A549 (cell line): ENCODE results near the gene PXT1. TPM values are rescaled to one million over a fixed set of nuclear protein-coding genes. Genes with fewer than 3 reads are reported as not detected.
A peak's percentile ranks its signal among the peaks of the same experiment; 100 is the strongest.
"Not testable (repeated sequence)": the region's sequence is repeated elsewhere in the genome, so short reads cannot be mapped to it uniquely, and the experiment has no call there.

Experiments used
- ATAC-seq, 2 experiments: fragments of 200-7000 bp in 1 of 2; fragments of >200 bp in 1 of 2; cut with Nextera tagmentation in 1 of 2; cut with Tn5 transposase in 1 of 2; 3 replicates each; pipeline versions ENCODE4 v1.8.0 to v1.9.1; 2018 to 2020; ENCODE audit warnings: mild to moderate bottlenecking in 1 of 2, moderate library complexity in 1 of 2
- CTCF ChIA-PET: fragments of 300-600 bp; sonication (Branson Sonifier 250); formaldehyde crosslinking; extraction: SDS; loops from one replicate; lab custom pipeline; 2021; ENCODE audit warnings: antibody characterized with exemption, inconsistent platforms; lab: Yijun Ruan, JAX
- POLR2A ChIA-PET: fragments of 350-600 bp; formaldehyde crosslinking; extraction: SDS; loops from one replicate; lab custom pipeline; 2021; ENCODE audit warnings: antibody characterized with exemption, inconsistent platforms; lab: Yijun Ruan, JAX
- DNase-seq, 2 experiments: peaks; one replicate each; pipeline versions ENCODE4 v3.0.0 to v3.0.0-alpha.2; 2011 to 2016; ENCODE audit warnings: low read depth in 1 of 2, low spot score in 1 of 2
- FAIRE-seq: peaks from 2 replicates; lab custom pipeline; 2011; peaks lifted over from hg19 to GRCh38; lab: Jason Lieb, UNC
- H3K27ac ChIP-seq, 2 experiments: fragments of >200 bp; sonication (Bioruptor Twin); formaldehyde crosslinking; 3 replicates each; pipeline ENCODE4 v1.5.1; 2016 to 2017
- H3K4me1 ChIP-seq: fragments of >200 bp; sonication (Bioruptor Twin); formaldehyde crosslinking; 3 replicates; pipeline ENCODE4 v1.6.1; 2016
- H3K4me2 ChIP-seq: fragments of >200 bp; sonication (Bioruptor Twin); formaldehyde crosslinking; 3 replicates; pipeline ENCODE4 v1.6.1; 2016
- H3K4me3 ChIP-seq: fragments of >200 bp; sonication (Bioruptor Twin); formaldehyde crosslinking; 3 replicates; pipeline ENCODE4 v1.5.1; 2016
- H3K9me3 ChIP-seq: fragments of >200 bp; sonication (Bioruptor Twin); formaldehyde crosslinking; 3 replicates; pipeline ENCODE4 v1.6.1; 2016
- ESRRA ChIP-seq: fragments of 150-350 bp; IDR thresholded peaks from 2 replicates; pipeline ENCODE4 v1.6.1; 2014; ENCODE audit warnings: mild to moderate bottlenecking, low read length, borderline replicate concordance
- MAFK ChIP-seq: fragments of 450-650 bp; IDR thresholded peaks from 2 replicates; pipeline ENCODE4 v1.6.1; 2014; ENCODE audit not compliant: partially characterized antibody
- NFE2L2 ChIP-seq: fragments of 150-350 bp; conservative IDR thresholded peaks from 2 replicates; pipeline ENCODE4 v1.6.1; 2014; ENCODE audit warnings: low read length
- RAD21 ChIP-seq, 2 experiments: fragments of >200 bp in 1 of 2; sonication (Bioruptor Twin) in 1 of 2; formaldehyde crosslinking in 1 of 2; IDR thresholded peaks in 1 of 2; conservative IDR thresholded peaks in 1 of 2; 2 replicates in 1 of 2; 3 replicates in 1 of 2; pipeline ENCODE4 v1.6.1; 2012 to 2018; ENCODE audit warnings: inconsistent platforms in 1 of 2
- SREBF2 ChIP-seq: fragments of 450-650 bp; IDR thresholded peaks from 2 replicates; pipeline ENCODE4 v1.6.1; 2014; ENCODE audit warnings: mild to moderate bottlenecking, moderate library complexity
- USF2 ChIP-seq: fragments of 450-650 bp; IDR thresholded peaks from 2 replicates; pipeline ENCODE4 v1.6.1; 2014; ENCODE audit warnings: antibody characterized with exemption
- ZFP36 ChIP-seq: fragments of 450-650 bp; IDR thresholded peaks from 2 replicates; pipeline ENCODE4 v1.6.1; 2014; ENCODE audit warnings: borderline replicate concordance; ENCODE audit not compliant: partially characterized antibody
- WGBS: methylation state at CpG from one replicate; pipeline ENCODE4 v1.1.6; 2017; ENCODE audit errors: missing lambda C conversion rate; 5-methylcytosine and 5-hydroxymethylcytosine counted together
- polyA plus RNA-seq, 4 experiments: library from polyadenylated mRNA; depleted of rRNA in 3 of 4; stranded (reverse); fragments of >200 nt; fragmentation: RNase III in 1 of 4; extraction: RNeasy Plus Mini Kit Qiagen cat#74134 plus additional on column Dnase treatment in 1 of 4; gene quantifications; 2 replicates in 3 of 4; 3 replicates in 1 of 4; pipeline ENCODE4 v1.2.3, GENCODE V29; 2011 to 2017
- TF ChIP-seq, protein P1 (sequence below): IDR thresholded peaks from 2 replicates; pipeline ENCODE4 v1.6.1; 2012
- TF ChIP-seq, protein P2 (sequence below): fragments of >200 bp; sonication (Bioruptor Twin); formaldehyde crosslinking; IDR thresholded peaks from 3 replicates; pipeline ENCODE4 v1.5.1; 2016

Gene PXT1
- polyA plus RNA-seq, 2 of the 4 experiments (the other 2 are of a cell fraction), result not detected

DNA sequence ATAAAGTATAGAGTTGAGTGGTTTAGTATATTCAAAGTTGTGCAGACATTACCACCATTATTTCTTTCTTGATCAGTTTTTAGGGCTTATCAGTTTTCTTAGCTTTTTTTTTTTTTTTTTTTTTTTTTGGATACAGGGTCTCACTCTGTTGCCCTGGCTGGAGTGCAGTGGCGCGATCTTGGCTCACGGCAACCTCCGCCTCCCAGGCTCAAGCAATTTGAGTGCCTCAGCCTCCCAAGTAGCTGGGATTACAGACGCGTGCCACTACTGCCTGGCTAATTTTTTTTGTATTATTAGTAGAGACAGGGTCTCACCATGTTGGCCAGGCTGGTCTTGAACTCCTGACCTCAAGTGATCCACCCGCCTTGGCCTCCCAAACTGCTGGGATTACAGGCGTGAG lies 10.2 kb upstream of the PXT1 start:
- H3K27ac ChIP-seq, H3K4me3 ChIP-seq, POLR2A ChIA-PET, H3K4me2 ChIP-seq, H3K4me1 ChIP-seq, DNase-seq, FAIRE-seq, H3K9me3 ChIP-seq, ATAC-seq: not testable (repeated sequence)
- CTCF ChIA-PET, result interaction anchor here (1.4 kb wide), 1 partner anchor 30 kb away, joined by 6 read pairs; no protein-coding TSS in a partner anchor
- 91% methylated on average over 2 of the region's 8 CpGs for WGBS

GRCh38 chr6:36449173-36449572 lies 6.5 kb upstream of the PXT1 start:
- 93% methylated on average over 10 of the region's 10 CpGs for WGBS
- DNase-seq, H3K4me3 ChIP-seq, POLR2A ChIA-PET, H3K4me2 ChIP-seq, H3K27ac ChIP-seq, H3K9me3 ChIP-seq, ATAC-seq, FAIRE-seq: not testable (repeated sequence)
- CTCF ChIA-PET, result interaction anchor here (1.1 kb wide), 1 partner anchor 26 kb away, joined by 3 read pairs; no protein-coding TSS in a partner anchor
- TF ChIP-seq MAFK, result peak; percentile 83
- peaks cover 14% of the 10 kb centered on the region for H3K4me1 ChIP-seq

DNA sequence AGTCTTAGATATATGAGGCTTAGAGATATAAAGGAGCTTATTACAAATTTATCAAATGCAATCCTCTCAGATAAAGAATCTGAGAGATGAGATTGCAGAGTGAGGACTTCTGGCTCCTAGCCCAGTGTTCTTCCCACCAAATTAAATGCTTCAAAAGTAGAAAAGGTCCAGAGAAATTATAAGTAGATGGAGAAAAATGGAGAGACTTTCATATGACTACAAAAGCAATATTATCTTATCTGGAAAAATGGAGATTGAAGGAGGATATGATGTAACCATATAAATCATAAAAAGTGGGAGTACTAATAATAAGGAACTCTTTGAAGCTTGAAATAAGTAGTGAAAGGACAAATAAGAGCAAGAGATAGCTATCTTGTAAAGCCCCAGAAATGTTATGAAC lies 3.0 kb upstream of the PXT1 start:
- ATAC-seq (no peak), DNase-seq (no peak), FAIRE-seq (no peak)
- ChIA-PET POLR2A (no interaction called here), CTCF (interaction anchor here (0.7 to 1.7 kb wide), 3 partner anchors 17 to 143 kb away, joined by 3 read pairs; no protein-coding TSS in a partner anchor)
- no peak for TF ChIP-seq ZFP36
- TF ChIP-seq, protein P1, sequence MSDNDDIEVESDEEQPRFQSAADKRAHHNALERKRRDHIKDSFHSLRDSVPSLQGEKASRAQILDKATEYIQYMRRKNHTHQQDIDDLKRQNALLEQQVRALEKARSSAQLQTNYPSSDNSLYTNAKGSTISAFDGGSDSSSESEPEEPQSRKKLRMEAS, result no peak
- Histone ChIP-seq H3K4me2 (0 out of 3 replicates have a peak overlapping the region, but pooled peaks have one; percentile 92), H3K4me1 (peaks cover 29% of the 10 kb centered on the region), H3K4me3 (no peak overlapping the region), H3K27ac (no peak overlapping the region), H3K9me3 (0 out of 3 replicates have a peak, but pooled peaks cover 3% of the 10 kb centered on the region)

DNA sequence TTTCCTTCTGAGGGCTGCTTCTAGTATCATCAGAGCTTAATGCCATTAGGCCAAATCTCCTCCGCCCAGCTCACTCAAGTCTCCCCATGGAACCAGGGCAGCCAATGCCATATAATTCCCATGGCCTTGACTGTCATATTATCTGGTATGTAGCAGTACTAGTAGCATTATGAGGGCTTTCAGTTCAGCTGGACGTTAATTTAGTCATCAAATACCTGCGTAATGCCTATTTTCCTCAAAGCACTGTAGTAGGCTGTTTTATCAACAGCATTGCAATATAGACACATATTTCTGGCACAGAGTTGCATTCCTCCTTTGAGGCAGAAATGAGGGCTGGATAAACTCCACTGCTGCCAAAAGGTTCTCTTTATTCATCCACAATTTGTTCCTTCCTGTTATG lies 1.8 kb upstream of the PXT1 start:
- FAIRE-seq (no peak), DNase-seq (no peak), ATAC-seq (no peak)
- 0 out of 3 replicates have a peak, but pooled peaks cover 3% of the 10 kb centered on the region for H3K9me3 ChIP-seq
- H3K4me2 ChIP-seq, result peak overlapping the region; percentile 92
- 78% methylated on average over 3 of the region's 3 CpGs for WGBS
- peak overlapping the region in 1 of 2 experiments; percentile 99; a peak in 3 of 6 replicates for H3K27ac ChIP-seq
- ChIA-PET CTCF (interaction anchor here (0.6 to 1.7 kb wide), 4 partner anchors 11 to 34 kb away, joined by 3 to 4 read pairs (median 4); no protein-coding TSS in a partner anchor), POLR2A (no interaction called here)
- TF ChIP-seq ESRRA (no peak), MAFK (no peak), USF2 (no peak), NFE2L2 (no peak)
- H3K4me1 ChIP-seq, result peaks cover 41% of the 10 kb centered on the region
- H3K4me3 ChIP-seq, result peak overlapping the region; percentile 84

DNA sequence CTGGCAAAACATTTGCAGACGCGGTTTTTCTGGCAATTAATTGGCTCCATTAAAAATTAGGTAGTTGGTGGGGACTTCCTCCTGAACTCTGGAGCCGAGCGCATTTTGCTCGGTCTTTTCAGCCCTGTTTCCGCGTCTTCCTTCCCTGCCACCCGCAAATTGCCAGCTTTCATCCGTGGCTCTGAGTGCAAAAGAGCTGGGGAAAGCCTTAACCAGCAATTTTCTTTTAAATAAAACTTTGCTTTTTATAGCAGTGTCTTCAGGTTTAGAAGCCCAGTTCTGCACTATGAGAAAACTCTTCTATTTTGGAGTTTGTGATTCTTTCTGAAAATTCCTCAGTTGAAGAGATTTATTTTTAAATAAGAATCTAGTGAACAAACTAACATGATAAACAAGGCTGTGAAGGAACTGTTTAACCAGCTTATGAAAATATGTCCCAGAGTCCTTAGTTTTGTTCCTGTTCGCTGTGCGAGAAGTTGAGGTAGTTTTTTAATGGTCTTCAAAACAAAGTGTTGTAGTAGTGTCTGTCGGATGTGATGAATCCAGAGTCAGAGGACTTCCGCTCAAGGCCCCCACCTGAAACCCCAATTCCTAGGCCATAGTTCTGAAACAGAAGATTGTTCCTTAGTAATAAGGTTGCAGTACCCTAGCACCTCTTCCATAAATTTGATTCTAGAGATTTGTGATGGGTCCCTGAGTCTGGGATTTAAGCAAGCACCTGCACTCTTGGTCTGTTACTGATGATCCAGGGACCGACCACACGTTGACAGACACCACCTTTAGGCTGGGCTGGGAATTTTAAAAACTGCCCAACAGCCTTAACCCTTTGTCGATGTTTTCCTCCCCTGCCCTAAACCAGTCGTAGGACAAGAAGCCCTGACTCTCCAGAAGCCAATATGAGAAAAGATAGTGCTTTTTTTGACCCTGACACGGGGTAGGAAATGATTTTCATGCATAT lies 1.1 kb upstream of the PXT1 start:
- H3K4me1 ChIP-seq, result peaks cover 43% of the 10 kb centered on the region

More for the DNA sequence above, 1.1 kb upstream of the PXT1 start:
- H3K4me3 ChIP-seq, result peak overlapping the region; percentile 84
- POLR2A ChIA-PET, result interaction anchor here (0.5 to 1.3 kb wide), 2 partner anchors 20 to 415 kb away, joined by 3 to 8 read pairs; no protein-coding TSS in a partner anchor
- no peak for FAIRE-seq
- 3% methylated on average over 16 of the region's 18 CpGs for whole genome bisulfite sequencing
- TF ChIP-seq RAD21 (conservative IDR thresholded peaks at IDR 0.05 in 1 of 2, IDR thresholded peaks at IDR 0.05 in 1 of 2) (peak; percentile 21 to 22; a peak in 1 of 5 replicates), SREBF2 (no peak)
- TF ChIP-seq, protein P2, sequence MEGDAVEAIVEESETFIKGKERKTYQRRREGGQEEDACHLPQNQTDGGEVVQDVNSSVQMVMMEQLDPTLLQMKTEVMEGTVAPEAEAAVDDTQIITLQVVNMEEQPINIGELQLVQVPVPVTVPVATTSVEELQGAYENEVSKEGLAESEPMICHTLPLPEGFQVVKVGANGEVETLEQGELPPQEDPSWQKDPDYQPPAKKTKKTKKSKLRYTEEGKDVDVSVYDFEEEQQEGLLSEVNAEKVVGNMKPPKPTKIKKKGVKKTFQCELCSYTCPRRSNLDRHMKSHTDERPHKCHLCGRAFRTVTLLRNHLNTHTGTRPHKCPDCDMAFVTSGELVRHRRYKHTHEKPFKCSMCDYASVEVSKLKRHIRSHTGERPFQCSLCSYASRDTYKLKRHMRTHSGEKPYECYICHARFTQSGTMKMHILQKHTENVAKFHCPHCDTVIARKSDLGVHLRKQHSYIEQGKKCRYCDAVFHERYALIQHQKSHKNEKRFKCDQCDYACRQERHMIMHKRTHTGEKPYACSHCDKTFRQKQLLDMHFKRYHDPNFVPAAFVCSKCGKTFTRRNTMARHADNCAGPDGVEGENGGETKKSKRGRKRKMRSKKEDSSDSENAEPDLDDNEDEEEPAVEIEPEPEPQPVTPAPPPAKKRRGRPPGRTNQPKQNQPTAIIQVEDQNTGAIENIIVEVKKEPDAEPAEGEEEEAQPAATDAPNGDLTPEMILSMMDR, result peak; percentile 27; the same call in 2 of the 3 replicates
- peak; percentile 37 to 60; a peak in 4 of 6 replicates for ATAC-seq
- H3K9me3 ChIP-seq, result no peaks in the 10 kb centered on the region
- peak overlapping the region; percentile 93 to 99 for H3K27ac ChIP-seq
- DNase-seq, result peak; percentile 50 to 56
- CTCF ChIA-PET, result interaction anchor here (0.6 to 1.6 kb wide), 8 partner anchors 10 to 1656 kb away, joined by 3 to 11 read pairs (median 4); no protein-coding TSS in a partner anchor
- peak overlapping the region; percentile 92 for H3K4me2 ChIP-seq
